Thyroid gland (tissue), 4 donors: ENCODE data around the gene RNF214. TPM values are rescaled to one million over a fixed set of nuclear protein-coding genes. Genes with fewer than 3 reads are reported as not detected.

ENCODE experiments used
- DNase-seq, 2 donors: peaks; one replicate each; pipeline ENCODE4 v3.0.0-alpha.2; 2019
- H3K27ac ChIP-seq, 3 donors: fragments of 200-600 bp; sonication (generic); 1 replicate in 2 of 3; 2 replicates in 1 of 3; pipeline ENCODE4 v1.5.1; 2016 to 2019; ENCODE audit warnings: mild to moderate bottlenecking in 1 of 3, moderate library complexity in 1 of 3
- H3K27me3 ChIP-seq: fragments of 200-600 bp; sonication (generic); one replicate; pipeline ENCODE4 v1.5.1; 2019
- H3K36me3 ChIP-seq, 2 donors: fragments of 200-600 bp; sonication (generic); one replicate each; pipeline ENCODE4 v1.5.1; 2016 to 2019
- H3K4me1 ChIP-seq, 2 donors: fragments of 200-600 bp; sonication (generic); one replicate each; pipeline ENCODE4 v1.5.1; 2017 to 2019
- H3K4me3 ChIP-seq, 3 donors: fragments of 200-600 bp; sonication (generic); replicated peaks in 1 of 3; 1 replicate in 2 of 3; 2 replicates in 1 of 3; pipeline ENCODE4 v1.5.1; 2016; ENCODE audit warnings: mild to moderate bottlenecking in 1 of 3
- H3K9me3 ChIP-seq: fragments of 200-600 bp; sonication (generic); one replicate; pipeline ENCODE4 v1.5.1; 2017
- POLR2A ChIP-seq, 2 donors: fragments of 450-650 bp; IDR thresholded peaks; one replicate each; pipeline ENCODE4 v1.6.1; 2017; ENCODE audit warnings: antibody characterized with exemption in 2 of 2, mild to moderate bottlenecking in 2 of 2, moderate library complexity in 1 of 2
- WGBS, 2 donors: methylation state at CpG; one replicate each; pipeline ENCODE4 v1.1.5; 2017; 5-methylcytosine and 5-hydroxymethylcytosine counted together
- intact Hi-C: fragments of 100-400 bp; cut with DNase I; formaldehyde crosslinking; loops from one replicate; pipeline ENCODE4 v1.15.1; 2023
- total RNA-seq, 4 donors: library from RNA; depleted of rRNA; stranded (reverse); fragments of >200 nt; gene quantifications; one replicate each; pipeline ENCODE4 v1.2.3, GENCODE V29; 2016
- TF ChIP-seq, protein P1 (sequence below), 6 experiments: fragments of 200-600 bp in 3 of 6; fragments of 450-650 bp in 3 of 6; sonication (generic) in 3 of 6; IDR thresholded peaks; one replicate each; pipeline ENCODE4 v1.5.1; 2016 to 2019; ENCODE audit warnings: antibody characterized with exemption in 6 of 6, mild to moderate bottlenecking in 2 of 6, inconsistent platforms in 1 of 6, moderate library complexity in 1 of 6

The RNF214 gene
- total RNA-seq, 4 donors from 2014 or later: 17.4 to 22.8 (median 20.0) TPM

DNA sequence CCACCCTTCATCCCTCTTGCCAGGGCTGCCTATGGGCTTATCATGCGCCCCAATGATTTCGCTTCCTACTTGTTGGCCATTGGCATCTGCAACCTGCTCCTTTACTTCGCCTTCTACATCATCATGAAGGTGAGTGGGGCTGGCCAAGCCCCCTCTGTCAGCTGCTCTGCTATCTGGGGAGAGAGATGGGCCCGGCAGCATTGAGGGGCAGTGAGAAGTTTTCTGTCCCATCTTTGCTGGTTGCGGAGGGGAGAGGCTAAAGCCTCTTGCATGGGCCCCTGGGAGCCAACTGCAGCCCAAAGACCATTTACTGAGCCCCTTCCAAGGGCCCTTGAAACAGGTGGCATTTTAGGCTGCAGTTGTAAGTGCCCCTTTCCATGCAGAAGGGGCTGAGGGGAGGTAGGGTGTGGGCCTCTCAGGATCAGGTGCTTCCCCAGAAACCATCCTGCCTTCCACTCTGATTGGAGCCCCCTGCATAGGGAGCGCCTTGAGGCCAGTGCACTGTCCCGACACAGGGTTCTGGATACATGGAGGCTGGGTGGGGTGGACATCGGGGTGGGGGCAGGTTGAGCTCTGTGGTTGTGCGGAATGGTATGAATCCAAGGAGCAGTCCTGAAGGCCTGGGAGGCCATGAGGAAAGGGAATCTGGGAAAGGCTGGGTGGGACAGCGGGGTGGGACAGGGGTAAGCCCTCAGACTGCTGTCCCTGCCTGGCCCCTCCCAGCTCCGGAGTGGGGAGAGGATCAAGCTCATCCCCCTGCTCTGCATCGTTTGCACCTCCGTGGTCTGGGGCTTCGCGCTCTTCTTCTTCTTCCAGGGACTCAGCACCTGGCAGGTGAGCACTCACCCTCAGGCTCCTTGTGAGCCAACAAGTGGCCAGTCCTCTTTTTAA is 39.1 kb upstream of the RNF214 start:
- DNase-seq: no peak
- no peak overlapping the region for H3K4me3 ChIP-seq
- no peak overlapping the region for H3K27ac ChIP-seq
- intact Hi-C loops: no loop called here
- WGBS, 2 donors: 96 to 98% methylated on average over 14 to 15 of the region's 15 CpGs
- no peaks in the 10 kb centered on the region for H3K9me3 ChIP-seq
- H3K27me3 ChIP-seq: no peaks in the 10 kb centered on the region
- peaks cover under 1 to 7% of the 10 kb centered on the region in 2 donors for H3K4me1 ChIP-seq
- TF ChIP-seq, protein P1, sequence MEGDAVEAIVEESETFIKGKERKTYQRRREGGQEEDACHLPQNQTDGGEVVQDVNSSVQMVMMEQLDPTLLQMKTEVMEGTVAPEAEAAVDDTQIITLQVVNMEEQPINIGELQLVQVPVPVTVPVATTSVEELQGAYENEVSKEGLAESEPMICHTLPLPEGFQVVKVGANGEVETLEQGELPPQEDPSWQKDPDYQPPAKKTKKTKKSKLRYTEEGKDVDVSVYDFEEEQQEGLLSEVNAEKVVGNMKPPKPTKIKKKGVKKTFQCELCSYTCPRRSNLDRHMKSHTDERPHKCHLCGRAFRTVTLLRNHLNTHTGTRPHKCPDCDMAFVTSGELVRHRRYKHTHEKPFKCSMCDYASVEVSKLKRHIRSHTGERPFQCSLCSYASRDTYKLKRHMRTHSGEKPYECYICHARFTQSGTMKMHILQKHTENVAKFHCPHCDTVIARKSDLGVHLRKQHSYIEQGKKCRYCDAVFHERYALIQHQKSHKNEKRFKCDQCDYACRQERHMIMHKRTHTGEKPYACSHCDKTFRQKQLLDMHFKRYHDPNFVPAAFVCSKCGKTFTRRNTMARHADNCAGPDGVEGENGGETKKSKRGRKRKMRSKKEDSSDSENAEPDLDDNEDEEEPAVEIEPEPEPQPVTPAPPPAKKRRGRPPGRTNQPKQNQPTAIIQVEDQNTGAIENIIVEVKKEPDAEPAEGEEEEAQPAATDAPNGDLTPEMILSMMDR (IDR thresholded peaks at IDR 0.05): no peak
- TF ChIP-seq POLR2A (IDR thresholded peaks at IDR 0.05): no peak
- H3K36me3 ChIP-seq: peaks cover 30 to 45% of the 10 kb centered on the region in 2 donors

DNA sequence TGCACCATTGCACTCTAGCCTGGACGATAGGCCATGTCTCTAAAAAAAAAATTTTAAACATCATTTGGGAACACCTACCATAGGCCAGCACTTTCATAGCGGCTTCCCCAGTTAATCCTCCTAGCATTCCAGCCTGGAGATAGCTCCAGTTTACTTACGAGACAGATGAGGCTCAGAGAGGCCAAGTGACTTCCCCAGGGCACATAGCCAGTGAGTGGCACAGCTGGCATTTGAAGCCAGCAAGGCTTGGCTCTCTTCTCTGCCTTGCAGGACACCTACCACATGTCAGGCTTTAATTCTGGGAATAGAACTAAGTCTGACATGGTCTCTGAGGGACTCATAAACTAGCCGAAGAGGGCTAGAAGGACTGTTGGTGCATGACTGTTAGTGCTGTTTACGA is 38.2 kb upstream of the RNF214 start:
- Histone ChIP-seq H3K27ac (no peak overlapping the region), H3K4me3 (no peak overlapping the region), H3K36me3 (peaks cover 25 to 36% of the 10 kb centered on the region in 2 donors), H3K9me3 (no peaks in the 10 kb centered on the region), H3K4me1 (peaks cover 9 to 16% of the 10 kb centered on the region in 2 donors), H3K27me3 (no peaks in the 10 kb centered on the region)
- TF ChIP-seq, protein P1 (IDR thresholded peaks at IDR 0.05): no peak
- no peak for TF ChIP-seq POLR2A (IDR thresholded peaks at IDR 0.05)
- 91 to 99% methylated on average over 5 of the region's 5 CpGs for WGBS, 2 donors
- no peak for DNase-seq
- intact Hi-C loops: no loop called here

DNA sequence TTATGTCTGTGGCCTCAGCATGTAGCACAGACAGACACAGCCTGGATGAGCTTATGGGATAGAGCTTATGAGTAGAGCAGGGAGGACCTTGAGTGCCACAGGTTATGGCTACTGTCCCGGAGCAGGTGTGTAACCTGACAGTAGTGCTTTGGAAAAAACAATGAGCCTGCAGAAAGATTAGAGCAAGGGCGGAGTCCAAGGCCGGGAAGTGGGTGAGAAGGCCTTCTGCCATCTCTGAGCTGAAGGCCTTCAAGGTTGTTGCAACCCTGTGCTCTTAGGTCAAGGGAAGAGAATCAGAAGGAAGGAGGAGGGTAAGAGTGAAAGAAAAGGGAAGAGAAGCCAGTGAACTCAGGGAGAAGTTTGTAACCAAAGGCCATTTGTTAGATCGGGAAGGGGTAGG is 37.2 kb upstream of the RNF214 start:
- Histone ChIP-seq H3K4me3 (no peak overlapping the region), H3K27me3 (no peaks in the 10 kb centered on the region), H3K9me3 (no peaks in the 10 kb centered on the region), H3K27ac (no peak overlapping the region), H3K4me1 (peaks cover 9 to 19% of the 10 kb centered on the region in 2 donors), H3K36me3 (peaks cover 15 to 27% of the 10 kb centered on the region in 2 donors)
- TF ChIP-seq, protein P1 (IDR thresholded peaks at IDR 0.05): no peak
- TF ChIP-seq POLR2A (IDR thresholded peaks at IDR 0.05): no peak
- intact Hi-C loops: no loop called here
- no peak for DNase-seq
- WGBS, 2 donors: 88% methylated on average over 4 of the region's 4 CpGs

DNA sequence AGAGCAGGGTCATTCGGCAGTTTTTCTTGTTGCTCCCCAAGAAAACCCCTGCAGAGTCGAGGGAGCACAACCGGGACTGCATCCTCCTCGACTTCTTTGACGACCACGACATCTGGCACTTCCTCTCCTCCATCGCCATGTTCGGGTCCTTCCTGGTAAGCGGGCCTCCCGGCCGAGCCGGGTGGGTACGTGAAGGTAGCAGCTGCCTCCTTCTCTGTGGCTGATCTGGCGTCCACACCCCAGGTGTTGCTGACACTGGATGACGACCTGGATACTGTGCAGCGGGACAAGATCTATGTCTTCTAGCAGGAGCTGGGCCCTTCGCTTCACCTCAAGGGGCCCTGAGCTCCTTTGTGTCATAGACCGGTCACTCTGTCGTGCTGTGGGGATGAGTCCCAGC is 36.7 kb upstream of the RNF214 start:
- DNase-seq: no peak
- Histone ChIP-seq H3K36me3 (peaks cover 10 to 23% of the 10 kb centered on the region in 2 donors), H3K27ac (no peak overlapping the region), H3K4me3 (no peak overlapping the region), H3K9me3 (no peaks in the 10 kb centered on the region), H3K27me3 (no peaks in the 10 kb centered on the region), H3K4me1 (peaks cover 9 to 24% of the 10 kb centered on the region in 2 donors)
- 91 to 96% methylated on average over 13 to 19 of the region's 19 CpGs for WGBS, 2 donors
- no peak for TF ChIP-seq POLR2A (IDR thresholded peaks at IDR 0.05)
- TF ChIP-seq, protein P1 (IDR thresholded peaks at IDR 0.05): no peak
- intact Hi-C loops: no loop called here

DNA sequence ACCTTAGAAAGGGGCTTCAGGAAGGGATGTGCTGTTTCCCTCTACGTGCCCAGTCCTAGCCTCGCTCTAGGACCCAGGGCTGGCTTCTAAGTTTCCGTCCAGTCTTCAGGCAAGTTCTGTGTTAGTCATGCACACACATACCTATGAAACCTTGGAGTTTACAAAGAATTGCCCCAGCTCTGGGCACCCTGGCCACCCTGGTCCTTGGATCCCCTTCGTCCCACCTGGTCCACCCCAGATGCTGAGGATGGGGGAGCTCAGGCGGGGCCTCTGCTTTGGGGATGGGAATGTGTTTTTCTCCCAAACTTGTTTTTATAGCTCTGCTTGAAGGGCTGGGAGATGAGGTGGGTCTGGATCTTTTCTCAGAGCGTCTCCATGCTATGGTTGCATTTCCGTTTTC is 35.5 kb upstream of the RNF214 start:
- intact Hi-C loops: no loop called here
- Histone ChIP-seq H3K4me3 (no peak overlapping the region), H3K4me1 (peaks cover 17 to 36% of the 10 kb centered on the region in 2 donors), H3K27me3 (no peaks in the 10 kb centered on the region), H3K27ac (no peak overlapping the region), H3K9me3 (no peaks in the 10 kb centered on the region), H3K36me3 (peaks cover 10 to 20% of the 10 kb centered on the region in 2 donors)
- 97% methylated on average over 7 of the region's 7 CpGs for WGBS, 2 donors
- TF ChIP-seq, protein P1 (IDR thresholded peaks at IDR 0.05): no peak
- no peak for TF ChIP-seq POLR2A (IDR thresholded peaks at IDR 0.05)
- DNase-seq: no peak
